ENCODE data around the gene RESP18.
A peak's percentile ranks its signal among the peaks of the same experiment; 100 is the strongest.
"Not testable (repeated sequence)": the region's sequence is repeated elsewhere in the genome, so short reads cannot be mapped to it uniquely, and the experiment has no call there.

The RESP18 gene

GRCh38 chr2:219289195-219289536 is 43.4 kb downstream of the RESP18 start:
- no peak for DNase-seq (ENCODE audit: low read depth)
- H3K4me3 ChIP-seq (ENCODE audit: low read depth, low read length), result no peak overlapping the region
- TF ChIP-seq, protein P1, sequence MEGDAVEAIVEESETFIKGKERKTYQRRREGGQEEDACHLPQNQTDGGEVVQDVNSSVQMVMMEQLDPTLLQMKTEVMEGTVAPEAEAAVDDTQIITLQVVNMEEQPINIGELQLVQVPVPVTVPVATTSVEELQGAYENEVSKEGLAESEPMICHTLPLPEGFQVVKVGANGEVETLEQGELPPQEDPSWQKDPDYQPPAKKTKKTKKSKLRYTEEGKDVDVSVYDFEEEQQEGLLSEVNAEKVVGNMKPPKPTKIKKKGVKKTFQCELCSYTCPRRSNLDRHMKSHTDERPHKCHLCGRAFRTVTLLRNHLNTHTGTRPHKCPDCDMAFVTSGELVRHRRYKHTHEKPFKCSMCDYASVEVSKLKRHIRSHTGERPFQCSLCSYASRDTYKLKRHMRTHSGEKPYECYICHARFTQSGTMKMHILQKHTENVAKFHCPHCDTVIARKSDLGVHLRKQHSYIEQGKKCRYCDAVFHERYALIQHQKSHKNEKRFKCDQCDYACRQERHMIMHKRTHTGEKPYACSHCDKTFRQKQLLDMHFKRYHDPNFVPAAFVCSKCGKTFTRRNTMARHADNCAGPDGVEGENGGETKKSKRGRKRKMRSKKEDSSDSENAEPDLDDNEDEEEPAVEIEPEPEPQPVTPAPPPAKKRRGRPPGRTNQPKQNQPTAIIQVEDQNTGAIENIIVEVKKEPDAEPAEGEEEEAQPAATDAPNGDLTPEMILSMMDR (IDR thresholded peaks at IDR 0.05; ENCODE audit: low read depth, low read length, missing control alignments), result no peak

DNA sequence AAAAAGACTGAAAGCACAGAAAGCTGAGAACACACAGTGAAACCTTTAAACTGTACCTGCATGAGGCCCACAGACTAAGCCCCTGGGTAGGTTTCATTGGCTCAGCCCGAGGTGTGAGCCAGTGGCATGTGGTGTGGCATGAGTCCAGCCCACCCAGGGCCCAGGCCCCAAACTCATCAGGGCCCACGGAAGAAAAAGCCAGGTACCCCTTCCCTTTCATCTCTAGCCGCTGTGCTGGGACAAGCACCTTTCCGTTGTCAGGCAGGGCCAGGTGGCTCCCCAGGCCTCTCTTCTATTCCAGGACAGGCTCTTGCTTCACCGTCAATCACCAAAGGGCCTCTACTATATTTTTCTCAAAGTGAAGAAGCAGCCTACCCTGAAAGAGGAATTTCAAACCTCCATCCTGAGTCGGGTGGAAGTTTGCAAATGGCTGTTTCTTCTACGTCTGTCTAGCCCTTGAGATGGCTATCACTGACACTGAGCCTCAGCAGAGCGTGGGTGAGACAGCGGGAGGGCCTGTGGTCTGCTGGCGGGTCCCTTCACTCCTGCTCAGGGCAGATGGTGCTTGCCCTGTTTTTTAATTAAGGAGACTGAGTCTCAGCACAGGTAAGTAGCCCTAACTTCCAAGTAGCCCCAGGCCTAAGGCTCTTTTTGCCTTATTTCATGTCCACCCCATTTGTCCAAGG is 44.8 kb downstream of the RESP18 start:
- TF ChIP-seq, protein P1 (IDR thresholded peaks at IDR 0.05; ENCODE audit: low read depth, low read length, missing control alignments), result no peak
- DNase-seq (ENCODE audit: low read depth), result no peak
- no peak overlapping the region for H3K4me3 ChIP-seq (ENCODE audit: low read depth, low read length)

DNA sequence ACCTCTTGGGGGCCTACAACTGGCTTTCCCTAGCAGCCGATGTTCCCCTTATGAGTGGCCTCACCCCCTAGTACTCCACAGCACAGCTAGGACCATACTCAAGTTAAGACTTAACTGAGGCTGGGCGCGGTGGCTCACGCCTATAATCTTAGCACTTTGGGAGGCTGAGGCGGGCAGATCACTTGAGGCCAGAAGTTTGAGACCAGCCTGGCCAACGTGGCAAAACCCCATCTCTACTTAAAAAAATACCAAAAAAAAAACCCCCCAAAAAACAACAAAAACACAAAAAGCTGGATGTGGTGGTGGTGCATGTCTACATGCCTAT is 45.5 kb downstream of the RESP18 start:
- H3K4me3 ChIP-seq (ENCODE audit: low read depth, low read length); DNase-seq (ENCODE audit: low read depth): not testable (repeated sequence)

GRCh38 chr2:219286436-219287115 is 46.0 kb downstream of the RESP18 start:
- DNase-seq (ENCODE audit: low read depth), result no peak
- TF ChIP-seq, protein P1 (IDR thresholded peaks at IDR 0.05; ENCODE audit: low read depth, low read length, missing control alignments), result peak; percentile 19
- no peak overlapping the region for H3K4me3 ChIP-seq (ENCODE audit: low read depth, low read length)

DNA sequence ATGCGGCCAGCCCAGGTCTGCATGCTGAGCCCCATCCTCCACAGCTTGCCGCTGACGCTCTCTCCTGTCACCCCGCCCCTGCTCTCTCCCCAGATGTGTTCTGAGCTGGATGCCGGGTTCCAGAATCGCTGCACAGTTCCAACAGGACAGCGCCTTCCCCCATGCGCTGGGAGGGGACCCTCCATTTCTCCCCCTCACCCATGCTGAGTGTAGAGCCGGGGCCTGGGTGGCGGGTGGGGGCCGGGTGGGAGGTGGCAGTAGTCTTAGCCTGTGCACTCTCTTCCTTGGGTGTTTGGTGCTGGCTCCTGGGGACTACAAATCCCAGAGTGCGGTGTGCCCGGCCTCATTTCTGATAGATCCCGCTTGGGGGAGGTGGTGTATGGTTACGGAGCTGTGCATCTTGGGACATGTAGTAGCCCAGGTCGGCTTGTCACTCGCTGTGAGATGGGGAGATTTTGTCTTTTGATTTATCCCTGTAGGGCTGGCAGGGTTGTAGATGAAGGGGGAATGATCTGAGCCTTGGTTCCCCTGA is 46.6 kb downstream of the RESP18 start:
- TF ChIP-seq, protein P1 (IDR thresholded peaks at IDR 0.05; ENCODE audit: low read depth, low read length, missing control alignments), result no peak
- no peak overlapping the region for H3K4me3 ChIP-seq (ENCODE audit: low read depth, low read length)
- DNase-seq (ENCODE audit: low read depth), result no peak

- H3K4me3 ChIP-seq (ENCODE audit: low read depth, low read length), result no peak overlapping the region
- TF ChIP-seq, protein P1 (IDR thresholded peaks at IDR 0.05; ENCODE audit: low read depth, low read length, missing control alignments), result no peak
- DNase-seq (ENCODE audit: low read depth), result no peak
Measured at GRCh38 chr2:219285373-219285735, 47.2 kb downstream of the RESP18 start.

- DNase-seq (ENCODE audit: low read depth), result no peak
- TF ChIP-seq, protein P1 (IDR thresholded peaks at IDR 0.05; ENCODE audit: low read depth, low read length, missing control alignments), result no peak
- H3K4me3 ChIP-seq (ENCODE audit: low read depth, low read length), result no peak overlapping the region
Measured at GRCh38 chr2:219284501-219285372, 47.8 kb downstream of the RESP18 start.
